K562 (cell line): ENCODE data around the gene MLXIPL. TPM values are rescaled to one million over a fixed set of nuclear protein-coding genes. Genes with fewer than 3 reads are reported as not detected.

Source experiments
- GABPB2 ChIP-seq: fragments of 250-450 bp; sonication (Bioruptor Pico); conservative IDR thresholded peaks from 2 replicates; pipeline ENCODE4 v1.5.1; 2021; ENCODE audit warnings: mild to moderate bottlenecking
- MTA3 ChIP-seq: fragments of 450-650 bp; formaldehyde crosslinking; IDR thresholded peaks from 2 replicates; pipeline ENCODE4 v1.6.1; 2017; ENCODE audit warnings: mild to moderate bottlenecking, borderline replicate concordance
- NFRKB ChIP-seq: fragments of 450-650 bp; IDR thresholded peaks from 2 replicates; pipeline ENCODE4 v1.6.1; 2016; ENCODE audit warnings: low read depth
- POLR2AphosphoS5 ChIP-seq: IDR thresholded peaks from 2 replicates; pipeline ENCODE4 v1.6.1; 2011; ENCODE audit warnings: mild to moderate bottlenecking, low read depth, low read length, moderate library complexity; ENCODE audit not compliant: control insufficient read depth, insufficient read depth
- POLR2H ChIP-seq: IDR thresholded peaks from 2 replicates; pipeline ENCODE4 v1.6.1; 2016; ENCODE audit warnings: missing genetic modification characterization, low read depth, mild to moderate bottlenecking, control low read depth, missing compliant biosample characterization, moderate library complexity
- ZSCAN32 ChIP-seq: fragments of 450-650 bp; formaldehyde crosslinking; IDR thresholded peaks from 2 replicates; pipeline ENCODE4 v1.4.0; 2020; ENCODE audit warnings: mild to moderate bottlenecking, moderate library complexity
- polyA plus RNA-seq, 8 experiments: library from polyadenylated mRNA; depleted of rRNA in 4 of 8; stranded (reverse) in 5 of 8; unstranded in 3 of 8; fragments of >200 nt; fragmentation: Nextera tagmentation in 2 of 8; fragmentation: Illumina TruSeq in 1 of 8; extraction: Ambion mirVana in 2 of 8; extraction: Trizol in 1 of 8; gene quantifications; 2 replicates each; pipeline versions ENCODE4 v1.2.1 to v1.2.3, GENCODE V29; 2011 to 2014; ENCODE audit warnings: inconsistent platforms in 1 of 8, missing spikeins in 1 of 8
- total RNA-seq, 7 experiments: library from RNA; depleted of rRNA in 6 of 7; stranded (reverse); fragments of >200 nt in 6 of 7; fragmentation: Illumina TruSeq in 2 of 7; extraction: Trizol in 2 of 7; gene quantifications; 2 replicates each; pipeline versions ENCODE4 v1.2.1 to v1.2.3, GENCODE V29; 2011 to 2021; ENCODE audit warnings: low replicate concordance in 1 of 7
- TF ChIP-seq, protein P1 (sequence below): fragments of 200-600 bp; sonication (generic); IDR thresholded peaks from one replicate; pipeline ENCODE4 v1.6.1; 2012; ENCODE audit warnings: mild to moderate bottlenecking, low read depth, low read length, inconsistent platforms
- TF ChIP-seq, protein P2 (sequence below): sonication (generic); IDR thresholded peaks from 2 replicates; pipeline ENCODE4 v1.6.1; 2016
- TF ChIP-seq, protein P3 (sequence below): sonication (generic); formaldehyde crosslinking; IDR thresholded peaks from 2 replicates; pipeline ENCODE4 v1.8.1; 2023; ENCODE audit warnings: mild to moderate bottlenecking, missing genetic modification reagents
- TF ChIP-seq, protein P4 (sequence below): IDR thresholded peaks from 3 replicates; pipeline ENCODE4 v1.6.1; 2011; ENCODE audit warnings: borderline replicate concordance, mild to moderate bottlenecking; ENCODE audit not compliant: insufficient read length, insufficient read depth

MLXIPL gene
- total and polyA plus RNA-seq, 9 of the 15 experiments (the other 6 are each of a cell fraction or from before 2014, with no cell fraction given): 0.11 to 18.4 (median 1.4) TPM

DNA sequence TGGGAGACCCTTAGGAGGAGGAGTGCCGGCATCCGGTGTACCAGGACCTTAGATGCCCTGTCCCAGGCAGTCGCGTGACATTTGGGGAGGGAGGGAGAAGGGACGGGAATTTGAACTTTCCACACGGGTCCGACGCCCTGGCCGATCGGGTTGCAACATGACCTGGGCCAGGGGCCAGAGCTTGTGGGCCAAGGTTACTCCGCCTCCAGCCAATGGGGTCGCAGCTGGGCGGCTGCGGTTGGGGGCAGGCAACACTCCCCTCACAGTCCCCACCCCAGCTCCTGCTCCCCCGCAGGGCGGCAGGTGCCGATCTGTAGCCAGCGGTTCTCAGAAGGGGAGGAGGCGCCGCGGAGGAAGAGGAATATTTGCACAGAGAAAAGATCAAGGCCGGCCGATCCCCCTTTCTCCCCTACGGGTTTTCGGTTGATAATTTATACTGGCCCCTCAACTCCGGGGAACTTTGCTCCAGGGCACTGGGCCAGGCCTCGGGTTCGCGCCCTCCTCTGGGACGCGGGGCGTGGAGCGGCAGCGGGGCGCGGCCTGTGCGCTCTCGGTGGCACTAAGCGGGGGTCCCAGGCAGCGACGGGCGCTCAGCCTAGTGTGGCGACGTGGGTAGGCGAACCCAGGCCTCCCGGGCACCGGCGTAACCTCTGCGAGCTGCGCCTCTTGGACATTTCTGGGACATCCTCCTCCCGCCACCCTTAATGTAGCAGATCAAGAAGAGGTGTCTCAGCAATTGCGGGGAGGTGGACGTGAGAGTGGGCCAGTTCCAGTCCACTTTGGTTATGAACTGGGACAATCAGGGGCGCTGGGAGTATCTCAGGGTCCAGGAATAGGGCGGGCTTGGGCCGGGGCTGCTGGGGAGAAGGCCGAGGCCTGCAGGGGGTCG is 1.2 kb downstream of the MLXIPL start (continued):
- TF ChIP-seq ZSCAN32 (CRISPR knock-in tag) (no peak), NFRKB (no peak), POLR2H (tag) (no peak), POLR2AphosphoS5 (no peak), MTA3 (0 out of 2 replicates have a peak, but pooled peaks have one; percentile 26), GABPB2 (no peak)
- TF ChIP-seq, protein P1, sequence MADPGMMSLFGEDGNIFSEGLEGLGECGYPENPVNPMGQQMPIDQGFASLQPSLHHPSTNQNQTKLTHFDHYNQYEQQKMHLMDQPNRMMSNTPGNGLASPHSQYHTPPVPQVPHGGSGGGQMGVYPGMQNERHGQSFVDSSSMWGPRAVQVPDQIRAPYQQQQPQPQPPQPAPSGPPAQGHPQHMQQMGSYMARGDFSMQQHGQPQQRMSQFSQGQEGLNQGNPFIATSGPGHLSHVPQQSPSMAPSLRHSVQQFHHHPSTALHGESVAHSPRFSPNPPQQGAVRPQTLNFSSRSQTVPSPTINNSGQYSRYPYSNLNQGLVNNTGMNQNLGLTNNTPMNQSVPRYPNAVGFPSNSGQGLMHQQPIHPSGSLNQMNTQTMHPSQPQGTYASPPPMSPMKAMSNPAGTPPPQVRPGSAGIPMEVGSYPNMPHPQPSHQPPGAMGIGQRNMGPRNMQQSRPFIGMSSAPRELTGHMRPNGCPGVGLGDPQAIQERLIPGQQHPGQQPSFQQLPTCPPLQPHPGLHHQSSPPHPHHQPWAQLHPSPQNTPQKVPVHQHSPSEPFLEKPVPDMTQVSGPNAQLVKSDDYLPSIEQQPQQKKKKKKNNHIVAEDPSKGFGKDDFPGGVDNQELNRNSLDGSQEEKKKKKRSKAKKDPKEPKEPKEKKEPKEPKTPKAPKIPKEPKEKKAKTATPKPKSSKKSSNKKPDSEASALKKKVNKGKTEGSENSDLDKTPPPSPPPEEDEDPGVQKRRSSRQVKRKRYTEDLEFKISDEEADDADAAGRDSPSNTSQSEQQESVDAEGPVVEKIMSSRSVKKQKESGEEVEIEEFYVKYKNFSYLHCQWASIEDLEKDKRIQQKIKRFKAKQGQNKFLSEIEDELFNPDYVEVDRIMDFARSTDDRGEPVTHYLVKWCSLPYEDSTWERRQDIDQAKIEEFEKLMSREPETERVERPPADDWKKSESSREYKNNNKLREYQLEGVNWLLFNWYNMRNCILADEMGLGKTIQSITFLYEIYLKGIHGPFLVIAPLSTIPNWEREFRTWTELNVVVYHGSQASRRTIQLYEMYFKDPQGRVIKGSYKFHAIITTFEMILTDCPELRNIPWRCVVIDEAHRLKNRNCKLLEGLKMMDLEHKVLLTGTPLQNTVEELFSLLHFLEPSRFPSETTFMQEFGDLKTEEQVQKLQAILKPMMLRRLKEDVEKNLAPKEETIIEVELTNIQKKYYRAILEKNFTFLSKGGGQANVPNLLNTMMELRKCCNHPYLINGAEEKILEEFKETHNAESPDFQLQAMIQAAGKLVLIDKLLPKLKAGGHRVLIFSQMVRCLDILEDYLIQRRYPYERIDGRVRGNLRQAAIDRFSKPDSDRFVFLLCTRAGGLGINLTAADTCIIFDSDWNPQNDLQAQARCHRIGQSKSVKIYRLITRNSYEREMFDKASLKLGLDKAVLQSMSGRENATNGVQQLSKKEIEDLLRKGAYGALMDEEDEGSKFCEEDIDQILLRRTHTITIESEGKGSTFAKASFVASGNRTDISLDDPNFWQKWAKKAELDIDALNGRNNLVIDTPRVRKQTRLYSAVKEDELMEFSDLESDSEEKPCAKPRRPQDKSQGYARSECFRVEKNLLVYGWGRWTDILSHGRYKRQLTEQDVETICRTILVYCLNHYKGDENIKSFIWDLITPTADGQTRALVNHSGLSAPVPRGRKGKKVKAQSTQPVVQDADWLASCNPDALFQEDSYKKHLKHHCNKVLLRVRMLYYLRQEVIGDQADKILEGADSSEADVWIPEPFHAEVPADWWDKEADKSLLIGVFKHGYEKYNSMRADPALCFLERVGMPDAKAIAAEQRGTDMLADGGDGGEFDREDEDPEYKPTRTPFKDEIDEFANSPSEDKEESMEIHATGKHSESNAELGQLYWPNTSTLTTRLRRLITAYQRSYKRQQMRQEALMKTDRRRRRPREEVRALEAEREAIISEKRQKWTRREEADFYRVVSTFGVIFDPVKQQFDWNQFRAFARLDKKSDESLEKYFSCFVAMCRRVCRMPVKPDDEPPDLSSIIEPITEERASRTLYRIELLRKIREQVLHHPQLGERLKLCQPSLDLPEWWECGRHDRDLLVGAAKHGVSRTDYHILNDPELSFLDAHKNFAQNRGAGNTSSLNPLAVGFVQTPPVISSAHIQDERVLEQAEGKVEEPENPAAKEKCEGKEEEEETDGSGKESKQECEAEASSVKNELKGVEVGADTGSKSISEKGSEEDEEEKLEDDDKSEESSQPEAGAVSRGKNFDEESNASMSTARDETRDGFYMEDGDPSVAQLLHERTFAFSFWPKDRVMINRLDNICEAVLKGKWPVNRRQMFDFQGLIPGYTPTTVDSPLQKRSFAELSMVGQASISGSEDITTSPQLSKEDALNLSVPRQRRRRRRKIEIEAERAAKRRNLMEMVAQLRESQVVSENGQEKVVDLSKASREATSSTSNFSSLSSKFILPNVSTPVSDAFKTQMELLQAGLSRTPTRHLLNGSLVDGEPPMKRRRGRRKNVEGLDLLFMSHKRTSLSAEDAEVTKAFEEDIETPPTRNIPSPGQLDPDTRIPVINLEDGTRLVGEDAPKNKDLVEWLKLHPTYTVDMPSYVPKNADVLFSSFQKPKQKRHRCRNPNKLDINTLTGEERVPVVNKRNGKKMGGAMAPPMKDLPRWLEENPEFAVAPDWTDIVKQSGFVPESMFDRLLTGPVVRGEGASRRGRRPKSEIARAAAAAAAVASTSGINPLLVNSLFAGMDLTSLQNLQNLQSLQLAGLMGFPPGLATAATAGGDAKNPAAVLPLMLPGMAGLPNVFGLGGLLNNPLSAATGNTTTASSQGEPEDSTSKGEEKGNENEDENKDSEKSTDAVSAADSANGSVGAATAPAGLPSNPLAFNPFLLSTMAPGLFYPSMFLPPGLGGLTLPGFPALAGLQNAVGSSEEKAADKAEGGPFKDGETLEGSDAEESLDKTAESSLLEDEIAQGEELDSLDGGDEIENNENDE: no peak
- TF ChIP-seq, protein P2, sequence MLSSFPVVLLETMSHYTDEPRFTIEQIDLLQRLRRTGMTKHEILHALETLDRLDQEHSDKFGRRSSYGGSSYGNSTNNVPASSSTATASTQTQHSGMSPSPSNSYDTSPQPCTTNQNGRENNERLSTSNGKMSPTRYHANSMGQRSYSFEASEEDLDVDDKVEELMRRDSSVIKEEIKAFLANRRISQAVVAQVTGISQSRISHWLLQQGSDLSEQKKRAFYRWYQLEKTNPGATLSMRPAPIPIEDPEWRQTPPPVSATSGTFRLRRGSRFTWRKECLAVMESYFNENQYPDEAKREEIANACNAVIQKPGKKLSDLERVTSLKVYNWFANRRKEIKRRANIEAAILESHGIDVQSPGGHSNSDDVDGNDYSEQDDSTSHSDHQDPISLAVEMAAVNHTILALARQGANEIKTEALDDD: no peak
- TF ChIP-seq, protein P3, sequence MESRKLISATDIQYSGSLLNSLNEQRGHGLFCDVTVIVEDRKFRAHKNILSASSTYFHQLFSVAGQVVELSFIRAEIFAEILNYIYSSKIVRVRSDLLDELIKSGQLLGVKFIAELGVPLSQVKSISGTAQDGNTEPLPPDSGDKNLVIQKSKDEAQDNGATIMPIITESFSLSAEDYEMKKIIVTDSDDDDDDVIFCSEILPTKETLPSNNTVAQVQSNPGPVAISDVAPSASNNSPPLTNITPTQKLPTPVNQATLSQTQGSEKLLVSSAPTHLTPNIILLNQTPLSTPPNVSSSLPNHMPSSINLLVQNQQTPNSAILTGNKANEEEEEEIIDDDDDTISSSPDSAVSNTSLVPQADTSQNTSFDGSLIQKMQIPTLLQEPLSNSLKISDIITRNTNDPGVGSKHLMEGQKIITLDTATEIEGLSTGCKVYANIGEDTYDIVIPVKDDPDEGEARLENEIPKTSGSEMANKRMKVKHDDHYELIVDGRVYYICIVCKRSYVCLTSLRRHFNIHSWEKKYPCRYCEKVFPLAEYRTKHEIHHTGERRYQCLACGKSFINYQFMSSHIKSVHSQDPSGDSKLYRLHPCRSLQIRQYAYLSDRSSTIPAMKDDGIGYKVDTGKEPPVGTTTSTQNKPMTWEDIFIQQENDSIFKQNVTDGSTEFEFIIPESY (CRISPR knock-in tag): no peak
- TF ChIP-seq, protein P4, sequence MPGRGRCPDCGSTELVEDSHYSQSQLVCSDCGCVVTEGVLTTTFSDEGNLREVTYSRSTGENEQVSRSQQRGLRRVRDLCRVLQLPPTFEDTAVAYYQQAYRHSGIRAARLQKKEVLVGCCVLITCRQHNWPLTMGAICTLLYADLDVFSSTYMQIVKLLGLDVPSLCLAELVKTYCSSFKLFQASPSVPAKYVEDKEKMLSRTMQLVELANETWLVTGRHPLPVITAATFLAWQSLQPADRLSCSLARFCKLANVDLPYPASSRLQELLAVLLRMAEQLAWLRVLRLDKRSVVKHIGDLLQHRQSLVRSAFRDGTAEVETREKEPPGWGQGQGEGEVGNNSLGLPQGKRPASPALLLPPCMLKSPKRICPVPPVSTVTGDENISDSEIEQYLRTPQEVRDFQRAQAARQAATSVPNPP: no peak
